GM18873 (cell line): ENCODE results near the gene GPN2.
"Not testable (repeated sequence)": the region's sequence is repeated elsewhere in the genome, so short reads cannot be mapped to it uniquely, and the experiment has no call there.

ENCODE experiments used
- ATAC-seq: cut with Tn5 transposase; IDR thresholded peaks from one replicate; pipeline ENCODE4 v1.9.1; 2021; ENCODE audit warnings: mild to moderate bottlenecking, moderate library complexity, moderate number of reproducible peaks; ENCODE audit not compliant: unreplicated experiment, low FRiP score

GPN2 gene

GRCh38 chr1:26837665-26838064 lies 52.4 kb downstream of the GPN2 start:
- ATAC-seq: not testable (repeated sequence)

GRCh38 chr1:26833432-26834405 lies 56.4 kb downstream of the GPN2 start:
- peak; percentile 71 for ATAC-seq

- no peak for ATAC-seq
Observed at GRCh38 chr1:26832249-26832960, 57.7 kb downstream of the GPN2 start.

GRCh38 chr1:26831546-26832248 lies 58.4 kb downstream of the GPN2 start:
- ATAC-seq: no peak

GRCh38 chr1:26831059-26831458 lies 59.0 kb downstream of the GPN2 start:
- ATAC-seq: no peak

GRCh38 chr1:26829184-26829911 lies 60.7 kb downstream of the GPN2 start:
- no peak for ATAC-seq

- no peak for ATAC-seq
Observed at GRCh38 chr1:26828411-26828991, 61.6 kb downstream of the GPN2 start.

- ATAC-seq: no peak
Observed at GRCh38 chr1:26827663-26828062, 62.4 kb downstream of the GPN2 start.

GRCh38 chr1:26827106-26827604 lies 62.9 kb downstream of the GPN2 start:
- ATAC-seq: no peak

GRCh38 chr1:26826261-26827105 lies 63.6 kb downstream of the GPN2 start, which contains the start of gene ZDHHC18:
TSS of gene ZDHHC18 (plus strand) at chr1:26826688. CDS start at chr1:26826805, 117 bp downstream.
- no peak for ATAC-seq
